GM13977 (cell line): ENCODE data around the gene PAX2.

Experiments used
- DNase-seq: peaks from one replicate; pipeline ENCODE4 v3.0.0; 2012; ENCODE audit warnings: low spot score
- in situ Hi-C: fragments of 300-500 bp; cut with MboI; formaldehyde crosslinking; loops from one replicate; pipeline ENCODE4 v1.12.0; 2022; ENCODE audit warnings: low sequenced_read_pairs, low pct_unique_long_range_greater_than_20kb, mixed read lengths, inconsistent platforms; ENCODE audit not compliant: unreplicated experiment
- TF ChIP-seq, protein P1 (sequence below): IDR thresholded peaks from 2 replicates; pipeline ENCODE4 v1.5.1; 2012; ENCODE audit warnings: mild to moderate bottlenecking, control low read depth; ENCODE audit not compliant: insufficient read depth; ENCODE audit errors: extremely low read depth, missing control alignments

The PAX2 gene

DNA sequence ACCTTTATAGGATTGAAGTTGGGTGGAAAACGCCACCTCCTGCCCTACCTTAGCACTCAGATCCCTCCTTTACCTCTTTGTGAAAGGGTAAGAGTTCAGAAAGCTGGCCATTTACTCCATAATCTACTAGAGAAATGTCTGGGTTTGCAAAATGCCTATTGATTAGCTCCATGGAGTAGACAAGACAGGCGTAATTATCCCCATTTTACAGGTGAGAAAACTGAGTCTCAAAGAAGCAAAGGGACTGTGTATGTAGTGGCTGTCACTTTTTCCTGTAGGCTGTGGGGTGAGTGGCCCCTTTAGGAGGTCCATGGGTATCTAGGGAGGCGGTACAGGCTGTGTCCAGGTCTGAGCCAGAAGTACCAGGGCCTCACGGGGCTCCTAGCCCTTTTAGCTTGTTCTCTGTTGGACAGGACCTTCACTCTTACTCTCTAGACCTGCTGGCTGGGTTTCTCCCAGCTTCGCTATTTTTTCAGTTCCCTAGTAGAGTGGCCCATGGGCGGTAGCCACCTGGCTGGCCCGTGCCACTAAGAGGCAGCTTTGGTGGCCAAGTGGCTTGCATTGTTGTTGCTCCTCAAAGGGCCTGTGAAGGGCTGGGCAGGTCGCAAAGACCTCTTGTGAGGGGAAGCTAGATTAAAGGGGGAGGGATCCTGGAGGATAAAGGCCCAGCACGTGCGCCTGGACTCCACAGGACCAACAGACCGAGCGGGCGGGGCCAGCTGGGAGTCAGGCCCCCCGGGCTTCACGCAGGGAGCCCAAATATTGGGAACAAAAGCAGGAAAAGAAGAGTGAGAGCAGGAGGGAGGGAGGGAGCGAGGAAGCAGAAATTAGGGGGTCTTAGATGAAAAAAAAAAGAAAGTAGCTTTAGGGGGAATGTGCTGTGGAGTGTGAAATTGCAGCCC lies 4.7 kb upstream of the PAX2 start:
- TF ChIP-seq, protein P1, sequence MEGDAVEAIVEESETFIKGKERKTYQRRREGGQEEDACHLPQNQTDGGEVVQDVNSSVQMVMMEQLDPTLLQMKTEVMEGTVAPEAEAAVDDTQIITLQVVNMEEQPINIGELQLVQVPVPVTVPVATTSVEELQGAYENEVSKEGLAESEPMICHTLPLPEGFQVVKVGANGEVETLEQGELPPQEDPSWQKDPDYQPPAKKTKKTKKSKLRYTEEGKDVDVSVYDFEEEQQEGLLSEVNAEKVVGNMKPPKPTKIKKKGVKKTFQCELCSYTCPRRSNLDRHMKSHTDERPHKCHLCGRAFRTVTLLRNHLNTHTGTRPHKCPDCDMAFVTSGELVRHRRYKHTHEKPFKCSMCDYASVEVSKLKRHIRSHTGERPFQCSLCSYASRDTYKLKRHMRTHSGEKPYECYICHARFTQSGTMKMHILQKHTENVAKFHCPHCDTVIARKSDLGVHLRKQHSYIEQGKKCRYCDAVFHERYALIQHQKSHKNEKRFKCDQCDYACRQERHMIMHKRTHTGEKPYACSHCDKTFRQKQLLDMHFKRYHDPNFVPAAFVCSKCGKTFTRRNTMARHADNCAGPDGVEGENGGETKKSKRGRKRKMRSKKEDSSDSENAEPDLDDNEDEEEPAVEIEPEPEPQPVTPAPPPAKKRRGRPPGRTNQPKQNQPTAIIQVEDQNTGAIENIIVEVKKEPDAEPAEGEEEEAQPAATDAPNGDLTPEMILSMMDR = no peak
- in situ Hi-C loops = loop anchor here (25.0 kb wide), 1 partner anchor 397 kb away; the partner anchor contains the start of gene TLX1
- DNase-seq = peak; percentile 38

DNA sequence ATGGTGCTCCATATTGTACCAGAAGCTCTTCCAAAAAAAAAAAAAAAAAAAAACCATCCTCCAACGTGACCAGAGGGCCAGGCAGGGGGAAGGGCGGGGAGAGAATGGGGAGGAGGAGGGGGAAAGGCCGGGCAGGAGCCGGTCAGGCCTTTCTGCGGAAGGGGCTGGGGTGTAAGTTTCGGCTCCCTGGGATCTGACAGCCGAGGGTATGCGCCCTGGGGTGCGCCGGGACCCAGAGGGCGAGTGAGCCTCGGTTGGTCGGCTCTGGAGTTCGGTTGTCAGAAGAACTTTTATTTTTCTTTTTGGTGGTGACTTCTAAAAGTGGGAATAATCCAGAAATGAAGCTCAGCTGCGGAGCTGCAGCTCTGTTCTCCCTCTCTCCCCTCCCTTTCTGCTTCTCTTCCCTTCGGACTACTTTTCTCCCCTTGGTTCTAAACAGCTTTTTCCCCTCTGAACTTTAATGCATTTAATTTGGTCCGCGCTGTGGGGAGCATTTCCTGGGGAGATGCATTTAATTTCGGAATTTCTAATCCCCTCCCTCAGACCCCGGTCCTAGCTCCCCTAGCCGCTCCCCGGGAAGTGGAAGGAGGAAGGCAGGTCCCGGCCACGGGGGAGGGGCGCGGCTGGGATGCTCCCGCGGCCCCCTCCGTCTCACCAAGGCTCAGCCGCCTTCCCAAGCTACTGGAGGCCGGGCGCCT lies 3.9 kb upstream of the PAX2 start:
- no peak for DNase-seq
- in situ Hi-C loops = loop anchor here (25.0 kb wide), 1 partner anchor 396 kb away; the partner anchor contains the start of gene TLX1
- TF ChIP-seq, protein P1 = no peak

DNA sequence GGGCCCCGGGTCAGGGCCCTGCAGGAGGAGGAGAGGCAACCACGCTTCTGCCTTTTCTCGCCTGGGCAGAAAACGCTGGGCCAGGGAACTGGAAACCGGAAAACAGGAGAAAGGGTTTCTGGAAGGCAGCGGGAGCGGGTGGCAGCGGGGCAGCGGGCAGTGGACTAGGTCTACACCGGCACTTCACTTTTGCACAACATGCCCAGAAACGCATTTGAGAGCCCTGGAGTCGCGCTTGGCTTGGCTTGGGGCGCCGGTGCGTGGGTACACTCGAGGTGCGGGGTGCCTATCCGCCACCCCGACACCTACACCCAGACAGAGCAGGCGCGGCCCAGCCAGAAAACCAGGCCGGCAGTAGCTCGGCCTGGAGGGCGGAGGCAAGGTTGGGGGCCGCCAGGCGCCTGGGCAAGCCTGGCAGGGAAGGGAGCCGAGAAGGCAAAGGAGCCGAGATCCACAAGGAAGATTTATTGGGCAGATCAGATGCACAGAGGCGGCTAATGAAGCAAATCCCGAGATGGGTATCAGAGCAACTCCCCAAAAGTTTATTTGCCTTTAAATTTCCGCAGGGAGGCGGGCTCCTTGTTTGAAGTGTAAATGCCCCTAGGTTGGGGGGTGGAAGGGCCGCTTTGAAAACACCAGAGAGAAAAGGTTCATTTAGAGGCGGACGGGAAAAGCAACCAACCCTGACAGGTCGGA lies 3.2 kb upstream of the PAX2 start:
- in situ Hi-C loops = loop anchor here (25.0 kb wide), 1 partner anchor 395 kb away; the partner anchor contains the start of gene TLX1
- peak; percentile 38 for DNase-seq
- TF ChIP-seq, protein P1 = no peak

DNA sequence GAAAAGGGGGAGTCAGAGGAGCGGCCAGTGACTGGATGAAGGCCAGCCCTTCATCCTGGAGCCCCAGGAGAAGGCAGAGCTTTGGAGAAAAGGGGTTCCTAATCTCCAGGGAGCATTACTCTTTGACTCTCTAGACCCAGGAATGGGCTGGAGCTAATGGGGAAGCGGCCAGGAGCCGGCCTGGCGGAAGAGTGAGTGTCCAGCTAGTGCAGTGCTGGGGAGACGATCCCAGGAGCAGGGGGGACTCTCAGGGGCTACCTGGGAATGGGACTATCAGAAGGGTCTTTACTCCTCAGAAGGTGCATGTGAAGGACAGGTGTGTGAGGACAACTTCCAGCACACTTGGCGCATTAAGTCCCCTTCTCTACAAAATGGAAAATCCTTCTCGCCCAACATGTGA lies 2.4 kb upstream of the PAX2 start:
- TF ChIP-seq, protein P1 = no peak
- in situ Hi-C loops = loop anchor here (25.0 kb wide), 1 partner anchor 394 kb away; the partner anchor contains the start of gene TLX1
- peak; percentile 31 for DNase-seq

DNA sequence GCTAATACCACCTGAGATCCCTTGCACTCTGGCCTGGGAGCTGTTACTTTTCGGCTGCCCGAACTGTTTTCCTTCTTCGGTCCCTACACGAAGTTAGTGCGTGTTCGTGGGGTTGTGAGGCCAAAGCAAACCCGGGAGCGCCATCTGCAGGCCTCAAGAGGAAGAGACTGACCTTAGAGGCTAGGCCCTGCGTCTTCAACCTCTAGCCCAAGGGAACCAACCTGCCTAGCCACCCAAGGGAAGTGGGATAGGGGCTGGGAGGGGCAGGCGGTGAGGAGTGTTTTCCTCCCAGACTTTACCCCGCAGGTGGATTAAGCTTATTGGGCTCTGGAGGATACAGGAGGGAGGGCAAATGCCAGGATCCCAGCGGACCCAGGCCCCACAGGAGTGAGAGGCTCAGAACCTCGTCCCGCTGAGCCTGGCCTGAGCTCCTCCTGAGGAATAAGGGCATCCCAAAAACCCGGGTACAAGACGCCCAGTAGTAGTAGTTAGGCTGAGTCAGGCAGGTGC lies 1.7 kb upstream of the PAX2 start:
- TF ChIP-seq, protein P1 = peak; percentile 74
- in situ Hi-C loops = loop anchor here (25.0 kb wide), 1 partner anchor 394 kb away; the partner anchor contains the start of gene TLX1
- peak; percentile 89 for DNase-seq
